NCI-H2081 treated with DMSO at 0.1 percent for 48 hours (cell line): ENCODE data around the gene RASGRP1.

Experiments used
- DNase-seq: peaks from one replicate; lab custom pipeline; 2025; lab: John Stamatoyannopoulos, UW

Gene RASGRP1

DNA sequence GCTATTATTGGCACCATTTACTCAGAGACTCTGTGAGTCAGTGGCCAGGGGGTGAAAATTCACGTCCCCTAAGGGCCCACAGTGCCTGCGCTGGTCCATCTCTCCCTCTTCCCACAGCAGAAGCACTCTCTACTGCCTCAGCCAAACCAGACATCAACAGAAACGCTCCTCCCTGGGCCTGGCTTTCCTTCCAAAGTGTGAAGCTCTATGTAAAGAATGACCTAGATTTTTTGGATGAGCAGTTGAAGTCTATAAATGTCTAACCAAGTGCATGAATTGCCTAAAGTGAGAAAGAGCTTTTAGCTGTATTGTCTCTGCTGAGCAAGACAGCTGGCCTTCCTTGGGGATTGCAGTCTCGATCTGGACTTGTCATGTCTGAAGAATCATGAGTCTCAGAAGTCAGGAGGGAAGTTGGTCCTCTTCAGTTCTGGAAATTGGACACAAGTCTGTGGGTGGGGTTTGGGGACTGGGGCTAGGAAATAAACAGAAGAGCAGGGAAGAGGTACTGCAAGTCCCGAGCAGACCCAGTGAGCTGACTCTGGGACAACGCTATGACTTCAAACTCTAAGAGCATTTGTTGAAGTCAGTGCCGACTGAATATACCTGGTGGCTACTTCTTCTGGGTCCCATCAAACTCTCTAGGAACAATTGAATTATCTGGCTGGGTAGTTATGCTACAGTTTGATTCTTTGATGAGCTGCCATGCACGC lies 29.0 kb downstream of the RASGRP1 start:
- DNase-seq: no peak

DNA sequence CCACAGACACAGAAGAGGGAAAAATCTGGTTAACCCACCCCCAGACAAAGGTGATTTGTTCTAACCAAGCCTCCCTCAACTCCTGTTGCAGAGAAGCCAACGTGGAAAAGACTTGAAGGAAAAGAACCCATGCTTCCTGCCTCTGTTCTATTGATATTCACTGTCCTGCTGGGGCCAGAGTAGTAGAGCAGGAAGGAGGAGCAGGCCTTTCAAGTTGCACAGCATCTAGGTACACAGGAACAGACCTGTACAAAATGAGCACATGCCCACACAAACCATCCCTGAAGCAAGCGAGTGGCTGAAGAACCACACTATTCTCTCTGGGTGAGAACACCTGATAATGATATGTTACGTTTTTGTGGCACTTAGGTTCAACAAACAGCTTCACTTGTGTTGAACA lies 29.9 kb downstream of the RASGRP1 start:
- no peak for DNase-seq

DNA sequence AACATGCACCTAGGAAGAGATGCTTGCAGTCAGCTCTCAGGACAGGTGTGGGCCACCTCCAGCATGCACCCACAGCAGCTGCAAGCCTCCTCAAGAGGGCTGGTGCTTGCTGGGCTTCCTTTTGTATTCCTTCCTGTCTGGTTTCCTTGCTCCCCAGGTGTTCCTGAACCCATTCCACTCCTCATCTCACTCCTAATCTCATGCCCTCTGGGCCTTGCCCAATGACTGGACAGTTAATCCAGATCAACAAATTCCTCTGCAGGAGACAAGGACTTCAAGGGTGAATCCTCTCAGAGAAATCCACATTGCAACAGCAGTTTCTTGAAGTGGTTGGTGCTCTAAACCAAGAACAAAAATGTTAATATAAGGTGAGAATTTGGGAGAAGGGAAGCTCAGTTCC lies 30.7 kb downstream of the RASGRP1 start:
- no peak for DNase-seq

DNA sequence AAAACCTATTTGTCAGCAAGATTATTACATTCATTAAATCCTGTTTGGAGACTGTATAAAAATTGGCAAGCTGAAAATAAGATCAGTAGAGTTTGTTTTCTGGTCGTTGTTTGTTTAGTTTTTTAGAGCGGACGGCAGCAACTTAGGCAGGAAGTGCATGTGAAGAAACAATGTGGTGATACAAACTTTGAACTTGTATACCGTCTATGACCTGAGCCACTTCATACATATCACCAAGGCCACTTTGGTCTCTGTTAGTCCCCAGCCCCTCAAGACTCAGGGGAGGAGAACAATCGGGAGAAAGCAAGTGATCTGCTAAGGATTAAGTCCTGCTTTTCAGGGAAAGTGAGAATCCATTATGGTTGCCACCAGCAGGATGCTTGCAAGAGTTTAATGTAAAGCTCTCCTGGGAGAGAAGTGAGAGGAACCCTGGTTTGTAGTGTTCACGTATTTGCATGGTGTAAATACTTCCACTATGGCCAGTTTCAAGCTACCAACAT lies 31.1 kb downstream of the RASGRP1 start:
- DNase-seq: no peak

DNA sequence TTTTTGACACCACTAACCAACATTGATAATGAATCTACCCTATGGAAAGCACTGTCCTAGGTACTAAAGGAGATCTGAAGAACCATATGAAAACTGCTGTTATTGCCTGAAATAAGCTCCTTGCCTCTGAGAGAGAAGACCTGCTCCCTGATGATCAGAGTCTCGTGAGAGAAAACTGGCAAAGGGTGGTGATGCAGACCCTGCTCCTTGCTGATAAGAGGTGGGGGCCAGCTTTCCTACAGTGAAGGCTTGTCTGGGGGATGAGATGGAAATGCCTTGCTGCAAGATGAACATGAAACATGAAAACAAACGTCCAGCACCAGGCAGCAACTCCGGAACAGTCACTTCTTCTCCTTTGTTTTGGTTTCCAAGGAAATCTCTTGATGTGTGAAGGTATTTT lies 31.9 kb downstream of the RASGRP1 start:
- no peak for DNase-seq

DNA sequence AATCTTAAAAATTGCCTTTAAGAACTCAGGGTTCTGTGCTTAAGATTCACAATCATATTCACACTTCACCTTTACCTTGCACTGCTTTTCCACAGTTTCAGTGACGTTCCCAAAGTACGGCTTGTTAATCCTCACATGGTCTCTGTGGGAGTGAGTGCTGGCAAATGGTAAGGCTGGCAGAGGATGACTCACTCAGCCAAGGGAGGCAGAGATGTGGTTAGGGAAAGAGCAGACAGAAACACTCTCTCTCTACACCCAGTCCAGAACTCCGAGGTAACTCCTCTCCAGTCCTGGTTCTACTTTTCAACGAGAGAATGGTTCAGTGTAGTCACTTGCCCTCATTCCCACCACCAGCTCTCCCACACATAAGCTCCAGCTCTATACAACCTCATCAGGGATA lies 33.1 kb downstream of the RASGRP1 start:
- no peak for DNase-seq

DNA sequence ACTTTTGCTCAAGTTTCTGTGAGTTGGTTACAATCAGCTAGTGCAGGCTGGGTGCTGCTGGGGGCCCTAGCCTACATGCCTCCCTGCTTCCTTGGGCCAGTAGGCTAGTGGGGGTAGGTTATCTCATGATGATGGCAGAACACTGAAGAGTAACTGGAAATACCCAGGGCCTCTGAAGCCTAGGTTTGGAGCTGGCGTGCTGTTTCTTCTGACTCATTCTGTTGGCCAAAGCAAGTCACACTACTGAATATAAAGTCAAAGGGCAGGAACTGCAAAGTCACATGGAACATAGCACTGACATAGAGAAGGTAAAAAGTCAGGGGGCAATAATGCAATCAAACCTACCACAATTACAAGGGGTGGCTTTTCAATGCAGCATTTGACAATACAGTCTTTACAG lies 34.5 kb downstream of the RASGRP1 start:
- DNase-seq: no peak

DNA sequence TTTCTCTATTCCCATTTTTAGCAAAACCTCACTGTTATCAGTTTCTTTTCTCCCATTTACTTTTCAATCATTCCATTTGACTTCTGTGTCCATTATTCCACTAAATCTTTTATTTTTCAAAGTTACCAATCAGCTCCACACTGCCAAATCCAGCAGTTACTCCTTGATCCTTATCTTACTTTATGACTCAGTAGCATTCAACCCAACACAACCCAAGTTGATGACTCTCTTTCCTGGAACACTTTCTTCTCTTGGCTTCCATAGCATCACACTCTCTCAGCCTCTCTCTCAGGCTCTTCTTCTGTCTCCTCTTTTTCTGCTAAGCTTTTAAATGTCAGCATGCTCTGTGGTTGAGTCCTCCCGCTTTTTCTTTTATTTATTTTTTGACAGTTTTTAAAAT lies 36.3 kb downstream of the RASGRP1 start:
- DNase-seq: no peak

DNA sequence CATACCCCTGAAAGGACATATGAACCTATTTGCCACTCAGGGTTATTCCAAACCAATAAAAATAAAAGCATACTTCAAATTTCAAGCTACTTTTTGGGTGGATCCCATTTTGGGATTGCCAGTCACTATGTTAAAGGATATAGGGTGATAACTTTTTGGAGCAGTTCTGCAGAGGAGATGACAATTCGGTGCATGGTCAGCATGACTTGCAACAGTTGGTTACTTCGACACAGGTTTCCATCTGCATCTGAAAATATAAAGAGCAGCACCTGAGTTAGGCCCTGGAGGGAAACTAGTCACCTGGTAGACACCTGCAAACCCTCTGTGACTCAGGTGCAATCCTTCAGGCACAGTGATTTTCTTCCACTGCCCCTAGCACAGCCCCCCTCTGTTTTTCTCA lies 38.5 kb downstream of the RASGRP1 start:
- DNase-seq: no peak

DNA sequence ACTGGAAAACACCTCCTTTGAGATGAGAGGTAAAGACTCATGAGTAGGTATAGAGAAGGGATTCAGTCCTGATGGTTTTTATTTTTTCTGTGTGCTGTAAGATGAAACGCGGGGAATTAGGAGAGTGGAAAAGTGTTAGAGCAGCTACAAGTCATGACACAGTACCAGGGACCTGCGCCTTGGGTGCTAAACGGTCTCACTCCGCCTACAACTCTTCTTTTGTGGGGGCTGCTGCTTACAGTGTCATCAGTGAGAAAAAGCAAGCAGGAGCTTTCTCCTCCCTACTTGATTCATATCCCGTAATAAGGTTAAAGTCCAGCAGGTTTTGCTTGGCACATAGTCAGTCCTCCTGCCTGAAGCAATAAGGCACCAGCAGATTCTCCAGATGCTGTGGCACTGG lies 39.1 kb downstream of the RASGRP1 start:
- DNase-seq: no peak

DNA sequence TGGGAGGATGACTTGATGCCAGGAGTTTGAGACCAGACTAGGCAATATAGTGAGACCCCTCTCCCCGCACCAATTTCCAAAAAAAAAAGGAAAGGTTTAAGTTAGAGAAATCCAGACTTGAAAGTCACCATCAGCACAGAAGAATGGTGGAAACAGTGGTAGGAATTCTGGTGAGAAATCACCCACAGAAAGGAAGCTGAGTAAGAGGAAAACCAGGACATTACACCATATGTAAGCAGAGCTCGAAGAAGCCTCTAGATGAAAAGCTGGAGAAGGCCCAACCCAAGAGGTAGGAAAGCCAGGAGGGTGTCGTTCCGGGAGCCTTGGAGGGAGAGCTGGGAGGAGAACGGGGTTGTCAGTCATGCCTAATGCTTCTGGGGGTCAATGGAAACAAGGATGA lies 40.5 kb downstream of the RASGRP1 start:
- DNase-seq: no peak

DNA sequence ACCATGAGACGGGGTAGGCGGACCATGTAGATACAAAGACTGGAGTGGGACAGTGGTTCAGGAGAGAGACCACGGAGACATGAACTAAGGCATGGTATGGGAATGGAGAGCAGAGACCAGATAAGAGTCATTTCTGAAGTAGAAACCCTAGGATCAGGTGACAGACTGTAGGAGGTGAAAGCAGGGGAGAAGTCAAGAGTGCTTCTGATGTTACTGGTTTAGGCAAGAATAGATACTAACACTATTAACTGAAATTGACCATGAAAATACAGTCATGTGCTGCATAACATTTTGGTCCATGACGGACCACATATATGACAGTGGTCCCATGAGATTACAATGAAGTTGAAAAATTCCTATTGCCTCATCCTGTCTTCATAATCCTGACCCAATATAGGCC lies 41.7 kb downstream of the RASGRP1 start:
- no peak for DNase-seq

DNA sequence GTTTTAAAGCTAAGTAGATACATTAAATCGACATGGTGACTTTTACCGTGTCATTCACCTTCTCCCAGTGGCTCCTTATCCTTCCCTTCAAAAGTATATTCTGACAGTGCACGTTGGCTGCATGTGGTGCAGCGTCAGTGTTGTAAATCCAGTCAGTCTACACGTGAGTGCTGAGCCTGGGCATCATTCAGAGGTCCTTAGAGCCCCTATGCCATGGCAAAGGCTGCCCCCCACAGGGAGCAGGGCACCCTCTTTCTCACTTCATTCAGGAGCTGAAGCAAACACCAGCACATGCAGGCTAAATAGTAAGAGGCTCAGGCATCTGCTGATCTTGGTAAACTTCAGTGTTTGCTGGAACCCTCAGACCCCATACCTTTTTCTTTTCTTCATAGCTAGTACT lies 43.3 kb downstream of the RASGRP1 start:
- no peak for DNase-seq

DNA sequence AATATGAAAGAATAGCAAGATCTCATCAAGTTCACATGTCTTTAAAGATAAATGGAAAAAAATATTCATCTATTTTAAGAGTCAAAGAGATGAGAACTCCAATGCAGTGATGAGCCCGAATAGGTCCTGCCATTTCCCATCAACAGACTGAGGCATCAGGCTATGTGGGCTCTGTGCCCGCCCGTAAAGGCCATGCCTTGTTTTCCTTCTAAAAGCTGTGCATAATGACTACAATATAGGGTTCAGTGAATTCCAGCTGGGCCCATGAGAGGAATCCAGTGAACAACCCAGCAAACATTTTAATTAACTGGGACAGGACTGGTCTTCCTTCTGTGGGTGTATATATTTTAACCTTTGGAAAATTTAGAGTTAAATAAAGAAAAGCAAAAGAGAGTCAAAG lies 44.6 kb downstream of the RASGRP1 start:
- no peak for DNase-seq

DNA sequence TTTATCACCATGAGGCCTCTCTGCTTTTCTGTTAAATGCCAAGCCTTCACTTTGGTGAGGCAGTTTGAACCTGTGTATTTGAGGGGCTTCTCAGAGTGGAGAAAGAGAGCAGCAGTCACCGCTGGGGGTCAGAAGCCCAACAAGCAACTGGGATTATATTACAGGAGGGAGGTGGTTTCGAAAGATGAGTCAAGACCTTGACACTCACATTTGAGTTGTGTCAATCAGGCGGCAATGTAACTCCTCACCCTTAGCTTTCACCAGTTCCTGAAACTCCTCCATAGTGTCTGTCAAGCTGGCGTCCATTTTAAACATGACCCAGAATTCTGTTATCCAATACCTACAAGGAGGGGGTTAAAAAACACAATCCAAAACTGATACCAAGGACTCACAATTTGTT lies 46.5 kb downstream of the RASGRP1 start:
- DNase-seq: no peak

DNA sequence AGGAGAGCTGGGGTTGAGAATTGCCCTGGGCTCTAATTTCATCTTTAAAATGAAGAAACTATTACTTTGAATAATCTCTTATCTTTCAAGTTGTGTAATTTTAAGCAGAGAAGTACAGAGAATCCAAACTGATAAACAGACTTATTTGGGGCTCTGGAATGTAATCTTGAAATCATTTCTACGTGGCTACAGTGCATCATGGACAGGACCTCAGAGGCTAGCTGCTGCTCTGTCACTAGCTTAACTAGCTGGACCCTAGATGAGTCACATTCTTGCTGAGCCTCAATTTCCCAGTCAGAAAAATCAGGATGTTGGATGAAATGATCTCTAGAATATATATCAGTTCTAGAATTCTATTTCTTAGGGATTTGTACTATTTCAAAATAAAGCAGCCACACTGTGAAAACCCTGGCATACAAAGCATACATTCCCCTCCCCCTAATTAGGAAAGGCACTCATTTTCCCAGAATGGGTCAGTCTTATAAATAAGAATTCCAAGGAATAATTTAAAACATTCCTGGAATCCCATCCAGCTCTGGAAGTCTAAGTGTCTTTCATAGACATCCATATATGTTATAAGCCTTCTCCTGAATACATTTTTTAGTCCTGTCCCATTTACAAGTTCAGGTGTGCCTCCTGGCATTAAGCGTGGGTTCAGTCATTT lies 47.2 kb downstream of the RASGRP1 start:
- no peak for DNase-seq

DNA sequence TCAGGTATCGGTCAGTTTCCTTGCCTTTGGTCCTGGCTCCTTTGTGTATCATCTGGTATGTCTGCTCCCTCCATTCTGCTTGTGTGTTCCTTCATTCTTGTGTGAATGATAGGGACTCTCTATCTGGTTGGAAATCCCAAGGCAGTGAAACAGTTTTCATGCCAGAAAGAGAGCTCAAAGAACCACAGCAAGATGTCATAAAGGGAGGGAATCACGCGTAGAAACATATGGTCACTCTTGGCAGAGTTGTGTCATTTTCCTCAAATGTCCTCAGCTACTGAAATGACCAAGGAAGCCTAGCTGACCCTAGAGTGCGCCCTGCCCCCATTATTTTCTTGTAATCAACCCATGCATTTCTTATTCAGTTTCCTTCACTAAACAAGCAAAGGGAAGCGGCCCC lies 48.0 kb downstream of the RASGRP1 start:
- DNase-seq: no peak

DNA sequence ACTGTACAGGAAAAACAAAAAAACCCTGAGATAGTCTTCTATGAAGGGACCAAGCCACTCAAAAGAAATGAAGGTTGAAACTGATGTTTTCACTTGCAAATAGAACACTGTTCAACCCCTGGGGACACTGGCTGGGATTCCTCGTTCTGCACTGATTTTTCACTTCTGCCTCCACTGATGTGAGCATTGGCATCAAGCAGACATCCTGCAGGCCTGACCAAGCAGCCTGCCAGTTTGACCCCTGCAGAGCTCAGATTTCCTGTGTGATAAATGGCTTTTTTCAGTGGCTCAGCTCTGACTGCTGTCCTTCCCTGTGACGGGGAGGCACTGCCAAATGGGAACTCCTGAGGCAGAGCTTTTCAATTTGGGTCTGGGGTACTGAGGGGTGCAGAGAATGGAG lies 50.0 kb downstream of the RASGRP1 start:
- DNase-seq: no peak

DNA sequence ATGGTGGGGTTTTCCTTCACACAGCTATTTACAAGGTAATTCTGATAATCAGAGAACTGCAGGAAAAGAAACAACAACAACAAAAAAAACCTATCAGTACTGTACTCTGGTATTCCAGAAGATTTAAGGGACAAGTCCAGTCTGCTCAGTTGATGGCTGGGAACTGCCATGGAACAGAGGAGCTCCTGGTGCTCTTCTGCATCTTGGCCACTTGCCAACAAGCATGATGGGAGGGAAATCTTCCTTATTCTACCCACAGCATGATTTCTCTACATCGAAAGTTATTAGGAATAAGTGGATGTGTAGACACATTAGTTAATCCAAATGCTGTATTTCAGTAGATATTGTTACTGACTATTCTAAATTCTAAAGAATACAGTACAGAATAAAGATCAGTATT lies 51.7 kb downstream of the RASGRP1 start:
- DNase-seq: no peak

DNA sequence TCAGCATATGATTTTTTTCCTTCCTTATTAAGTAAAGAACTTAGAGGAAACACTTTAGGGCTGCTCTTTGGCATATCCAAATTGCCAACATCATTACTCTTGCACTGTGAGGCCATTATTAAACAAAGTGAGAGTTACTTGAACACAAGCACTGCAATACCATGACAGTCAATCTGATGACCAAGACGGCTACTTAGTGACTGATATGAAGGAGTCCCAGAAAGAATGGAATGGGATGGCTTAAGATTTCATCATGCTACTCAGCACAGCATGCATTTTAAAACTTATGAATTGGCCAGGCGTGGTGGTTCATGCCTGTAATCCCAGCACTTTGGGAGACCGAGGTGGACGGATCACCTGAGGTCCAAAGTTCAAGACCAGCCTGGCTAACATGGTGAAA lies 55.5 kb downstream of the RASGRP1 start:
- DNase-seq: no peak

DNA sequence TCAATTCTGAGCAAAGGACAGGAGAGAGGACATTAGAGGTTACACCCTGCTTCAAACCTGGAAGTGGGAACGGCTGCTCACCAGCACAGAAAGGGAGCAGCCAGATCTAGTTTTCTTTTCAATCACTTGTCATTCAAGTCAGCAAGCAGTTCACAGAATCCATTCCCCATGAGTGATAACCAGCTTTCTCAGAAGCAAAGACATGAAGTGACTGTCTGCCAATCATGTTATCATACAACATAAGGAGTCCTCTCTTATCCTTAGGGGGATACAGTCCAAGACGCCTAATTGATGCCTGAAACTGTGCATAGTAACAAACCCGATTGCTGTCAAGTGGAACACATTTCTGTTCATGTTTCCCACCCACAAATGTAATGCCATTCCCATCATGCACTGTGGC lies 56.0 kb downstream of the RASGRP1 start:
- no peak for DNase-seq

DNA sequence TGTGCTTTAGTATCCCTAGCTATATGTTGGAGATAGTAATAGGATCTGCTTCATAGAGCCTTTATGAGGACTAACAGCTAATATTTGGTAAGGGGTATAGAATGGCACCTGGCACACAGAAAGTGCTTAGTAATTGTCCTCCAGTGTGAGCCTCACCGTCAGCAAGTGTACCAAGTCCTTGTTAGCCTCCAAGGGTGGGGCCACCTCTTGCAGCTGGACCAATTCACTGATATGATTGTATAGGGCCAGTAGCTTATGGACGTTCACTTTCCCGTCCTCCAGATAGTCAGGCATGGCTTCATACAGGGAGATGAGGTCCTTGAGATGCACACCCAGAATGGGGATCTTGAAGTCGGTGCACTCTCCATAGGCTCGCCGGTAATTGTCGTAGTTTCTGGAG lies 57.0 kb downstream of the RASGRP1 start:
- no peak for DNase-seq

DNA sequence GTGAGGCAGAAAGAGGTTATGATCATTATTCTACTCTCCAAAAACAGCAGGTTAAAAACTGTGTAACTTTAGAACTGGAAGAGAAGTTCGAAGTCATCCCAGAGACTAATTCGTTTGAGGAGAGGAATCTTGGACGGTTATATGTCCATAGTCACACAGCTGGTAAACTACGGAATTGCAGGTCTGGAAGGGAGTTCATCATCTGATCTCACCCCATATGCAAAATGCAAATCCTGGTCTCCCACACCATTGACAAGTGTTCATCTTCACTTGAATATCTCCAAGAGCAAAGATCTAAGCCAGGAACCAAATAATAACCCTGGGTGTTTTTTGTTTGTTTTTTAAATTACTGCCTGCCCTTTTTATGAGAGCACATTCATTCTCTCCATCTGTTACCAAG lies 57.6 kb downstream of the RASGRP1 start:
- no peak for DNase-seq
